ENCODE measurements around the gene ST6GALNAC2.
"Not testable (repeated sequence)": the region's sequence is repeated elsewhere in the genome, so short reads cannot be mapped to it uniquely, and the experiment has no call there.

Gene ST6GALNAC2

DNA sequence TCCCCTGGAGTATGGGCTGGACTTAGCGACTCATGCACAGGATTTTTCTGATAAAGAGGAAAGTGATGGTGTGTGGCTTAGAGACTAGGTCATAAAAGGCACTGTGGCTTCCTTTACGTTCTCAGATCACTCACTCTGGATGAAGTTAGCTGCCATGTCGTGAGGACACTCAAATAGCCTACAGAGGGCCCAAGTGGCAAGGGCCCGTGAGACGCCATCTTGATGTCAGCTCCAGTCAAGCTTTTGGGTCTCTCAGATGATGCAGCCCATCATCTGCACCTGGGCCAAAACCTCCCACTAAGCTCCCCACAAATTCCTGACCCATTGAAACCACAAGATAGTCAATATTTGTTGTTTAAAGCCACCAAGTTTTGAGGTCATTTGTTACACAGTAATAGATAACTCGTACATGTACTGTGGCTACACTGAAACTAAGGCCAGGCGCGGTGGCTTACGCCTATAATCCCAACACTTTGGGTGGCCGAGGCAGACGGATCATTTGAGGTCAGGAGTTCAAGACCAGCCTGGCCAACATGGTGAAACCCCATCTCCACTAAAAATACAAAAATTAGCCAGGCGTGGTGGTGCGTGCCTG, 14.7 kb downstream of the ST6GALNAC2 start:
- Mint-ChIP-seq H3K27ac (no peak overlapping the region), H3K9me3 (no peaks in the 10 kb centered on the region), H3K4me3 (no peak overlapping the region), H3K4me1 (no peaks in the 10 kb centered on the region), H3K27me3 (peaks cover 7% of the 10 kb centered on the region), H3K36me3 (peaks cover 4% of the 10 kb centered on the region)
- DNase-seq = no peak
- CTCF ChIA-PET = interaction anchor here (0.6 to 1.0 kb wide), 4 partner anchors 12 to 729 kb away, joined by 3 to 4 read pairs (median 3); no protein-coding TSS in a partner anchor

- H3K4me1 Mint-ChIP-seq = peaks cover 3% of the 10 kb centered on the region
- DNase-seq = no peak
- peaks cover 5% of the 10 kb centered on the region for H3K27me3 Mint-ChIP-seq
- CTCF ChIA-PET = no interaction called here
- H3K36me3 Mint-ChIP-seq = peaks cover 9% of the 10 kb centered on the region
- no peak overlapping the region for H3K4me3 Mint-ChIP-seq
- H3K27ac Mint-ChIP-seq = no peak overlapping the region
- H3K9me3 Mint-ChIP-seq = no peaks in the 10 kb centered on the region
Observed at GRCh38 chr17:76570457-76570856, 15.2 kb downstream of the ST6GALNAC2 start.

- CTCF ChIA-PET = no interaction called here
- peaks cover 5% of the 10 kb centered on the region for H3K27me3 Mint-ChIP-seq
- H3K27ac Mint-ChIP-seq = no peak overlapping the region
- DNase-seq = no peak
- H3K4me1 Mint-ChIP-seq = peaks cover 6% of the 10 kb centered on the region
- no peaks in the 10 kb centered on the region for H3K9me3 Mint-ChIP-seq
- no peak overlapping the region for H3K4me3 Mint-ChIP-seq
- H3K36me3 Mint-ChIP-seq = peaks cover 13% of the 10 kb centered on the region
Observed at GRCh38 chr17:76569607-76570279, 15.9 kb downstream of the ST6GALNAC2 start.

- no peak overlapping the region for H3K27ac Mint-ChIP-seq
Observed at GRCh38 chr17:76568811-76569221, 16.8 kb downstream of the ST6GALNAC2 start.

DNA sequence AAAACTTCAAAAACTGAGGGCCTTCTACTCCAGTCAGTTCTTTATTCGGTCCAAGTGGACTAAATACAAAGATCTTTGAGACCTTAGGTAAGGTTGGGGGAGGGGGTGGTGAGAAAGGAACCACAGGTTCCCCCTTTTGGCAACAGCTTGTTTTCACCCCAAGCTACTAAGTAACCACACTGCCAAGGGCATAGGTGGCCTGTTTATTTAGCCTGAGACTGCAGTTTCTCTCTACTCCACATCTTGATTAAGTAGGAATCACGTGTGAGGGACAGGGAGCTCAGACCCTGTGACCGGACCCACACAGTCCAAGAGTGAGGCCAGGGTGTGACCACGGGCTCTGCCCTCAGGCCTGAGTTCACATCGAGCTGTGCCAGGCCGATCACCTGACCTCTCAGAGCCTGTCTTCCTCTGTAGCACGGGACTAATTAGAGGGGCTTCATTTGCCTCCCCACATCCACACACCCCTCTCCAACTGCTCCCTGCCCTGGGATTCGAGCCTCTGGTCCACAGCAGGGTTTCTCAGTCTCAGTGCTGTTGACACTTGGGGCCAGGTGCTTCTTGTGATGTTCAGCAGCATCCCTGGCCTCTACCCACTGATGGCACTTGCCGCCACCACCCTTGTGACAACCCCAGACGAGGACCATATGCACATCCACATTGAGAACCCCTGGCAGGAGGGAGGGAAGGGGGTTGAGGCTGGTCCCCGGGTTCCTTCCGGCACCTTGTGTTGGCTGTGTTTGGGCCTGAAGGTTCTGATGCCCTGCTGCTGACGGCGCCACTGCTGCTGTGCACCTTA, 17.8 kb downstream of the ST6GALNAC2 start:
- CTCF ChIA-PET = interaction anchor here (0.7 to 3.6 kb wide), 4 partner anchors 9 to 114 kb away, joined by 3 to 15 read pairs (median 10); no protein-coding TSS in a partner anchor
- Mint-ChIP-seq H3K4me1 (peaks cover 13% of the 10 kb centered on the region), H3K27me3 (peaks cover 5% of the 10 kb centered on the region), H3K4me3 (no peak overlapping the region), H3K36me3 (peaks cover 22% of the 10 kb centered on the region), H3K9me3 (no peaks in the 10 kb centered on the region), H3K27ac (no peak overlapping the region)
- no peak for DNase-seq

More at GRCh38 chr17:76568811-76569221, 16.8 kb downstream of the ST6GALNAC2 start:
- peaks cover 15% of the 10 kb centered on the region for H3K36me3 Mint-ChIP-seq
- CTCF ChIA-PET = interaction anchor here (1.5 to 3.6 kb wide), 2 partner anchors 55 to 113 kb away, joined by 4 to 15 read pairs; no protein-coding TSS in a partner anchor
- H3K27me3 Mint-ChIP-seq = peaks cover 5% of the 10 kb centered on the region
- H3K9me3 Mint-ChIP-seq = no peaks in the 10 kb centered on the region
- no peak overlapping the region for H3K4me3 Mint-ChIP-seq
- H3K4me1 Mint-ChIP-seq = peaks cover 6% of the 10 kb centered on the region
- no peak for DNase-seq

GRCh38 chr17:76566988-76567431, 18.6 kb downstream of the ST6GALNAC2 start:
- CTCF ChIA-PET = interaction anchor here (0.7 to 3.6 kb wide), 5 partner anchors 9 to 146 kb away, joined by 3 to 15 read pairs (median 5); no protein-coding TSS in a partner anchor
- Mint-ChIP-seq H3K27ac (no peak overlapping the region), H3K4me3 (no peak overlapping the region)

DNA sequence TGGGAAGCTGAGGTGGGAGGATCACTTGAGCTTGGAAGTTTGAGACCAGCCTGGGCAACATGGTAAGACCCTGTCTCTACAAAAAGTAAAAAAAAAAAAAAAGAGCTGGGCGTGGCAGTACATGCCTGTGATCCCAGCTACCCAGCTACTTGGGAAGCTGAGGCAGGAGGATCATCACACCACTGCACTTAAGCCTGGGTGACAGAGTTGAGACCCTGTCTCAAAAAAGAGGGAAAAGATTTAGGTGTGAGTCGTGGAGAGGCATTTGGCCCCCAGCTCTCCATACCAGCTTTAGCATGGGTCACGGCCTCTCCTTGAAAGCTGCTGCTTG, 19.1 kb downstream of the ST6GALNAC2 start:
- no peak for DNase-seq
- Mint-ChIP-seq H3K27me3 (peaks cover 5% of the 10 kb centered on the region), H3K4me3 (no peak overlapping the region), H3K36me3 (peaks cover 30% of the 10 kb centered on the region), H3K27ac (no peak overlapping the region), H3K4me1 (peaks cover 20% of the 10 kb centered on the region), H3K9me3 (no peaks in the 10 kb centered on the region)
- CTCF ChIA-PET = interaction anchor here (0.9 to 3.6 kb wide), 4 partner anchors 8 to 147 kb away, joined by 3 to 15 read pairs (median 10); no protein-coding TSS in a partner anchor

More at GRCh38 chr17:76566988-76567431, 18.6 kb downstream of the ST6GALNAC2 start:
- Mint-ChIP-seq H3K9me3 (no peaks in the 10 kb centered on the region), H3K4me1 (peaks cover 16% of the 10 kb centered on the region), H3K36me3 (peaks cover 25% of the 10 kb centered on the region), H3K27me3 (peaks cover 5% of the 10 kb centered on the region)
- no peak for DNase-seq

GRCh38 chr17:76565728-76566612, 19.7 kb downstream of the ST6GALNAC2 start:
- Mint-ChIP-seq H3K4me3 (no peak overlapping the region), H3K36me3 (peaks cover 36% of the 10 kb centered on the region), H3K27me3 (peaks cover 5% of the 10 kb centered on the region), H3K27ac (no peak overlapping the region), H3K9me3 (no peaks in the 10 kb centered on the region), H3K4me1 (peaks cover 26% of the 10 kb centered on the region)
- CTCF ChIA-PET = interaction anchor here (0.9 to 3.6 kb wide), 4 partner anchors 8 to 147 kb away, joined by 3 to 15 read pairs (median 10); no protein-coding TSS in a partner anchor
- no peak for DNase-seq

GRCh38 chr17:76564991-76565727, 20.5 kb downstream of the ST6GALNAC2 start:
- H3K27me3 Mint-ChIP-seq, DNase-seq, H3K27ac Mint-ChIP-seq, H3K4me3 Mint-ChIP-seq, H3K9me3 Mint-ChIP-seq: not testable (repeated sequence)
- CTCF ChIA-PET = interaction anchor here (3.6 kb wide), 1 partner anchor 59 kb away, joined by 15 read pairs; no protein-coding TSS in a partner anchor
- peaks cover 43% of the 10 kb centered on the region for H3K36me3 Mint-ChIP-seq
- peaks cover 34% of the 10 kb centered on the region for H3K4me1 Mint-ChIP-seq

GRCh38 chr17:76563359-76563758, 22.3 kb downstream of the ST6GALNAC2 start:
- Mint-ChIP-seq H3K27ac (peak overlapping the region; percentile 37), H3K36me3 (peaks cover 50% of the 10 kb centered on the region), H3K4me1 (peaks cover 52% of the 10 kb centered on the region)
- CTCF ChIA-PET = interaction anchor here (1.7 to 7.4 kb wide), 2 partner anchors 17 to 61 kb away, joined by 4 to 61 read pairs; no protein-coding TSS in a partner anchor
- not testable (repeated sequence) for H3K9me3 Mint-ChIP-seq, DNase-seq, H3K4me3 Mint-ChIP-seq, H3K27me3 Mint-ChIP-seq

DNA sequence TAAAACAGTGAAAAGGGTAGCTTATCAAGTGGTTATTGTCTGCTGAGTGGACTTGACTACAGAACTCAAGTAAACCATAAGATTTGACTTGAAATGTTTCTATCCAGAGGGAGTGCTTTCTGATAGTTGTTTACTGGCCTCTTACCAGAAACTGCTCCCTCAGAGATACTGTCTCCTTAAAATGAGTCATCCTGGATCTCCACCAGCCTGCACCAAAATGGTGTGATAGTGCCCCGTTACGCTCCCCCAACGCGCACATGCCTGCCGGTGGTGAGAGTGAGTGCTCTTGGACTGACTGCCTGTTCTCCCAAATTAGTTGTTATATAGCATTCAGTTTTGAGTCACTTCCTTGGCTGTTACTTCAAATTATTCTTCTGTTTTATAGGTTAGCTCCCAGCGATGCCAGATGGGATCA, 22.9 kb downstream of the ST6GALNAC2 start:
- Mint-ChIP-seq H3K27me3 (no peaks in the 10 kb centered on the region), H3K36me3 (peaks cover 50% of the 10 kb centered on the region), H3K9me3 (no peaks in the 10 kb centered on the region), H3K27ac (no peak overlapping the region), H3K4me1 (peaks cover 52% of the 10 kb centered on the region), H3K4me3 (no peak overlapping the region)
- no peak for DNase-seq
- CTCF ChIA-PET = interaction anchor here (1.7 to 7.4 kb wide), 3 partner anchors 16 to 61 kb away, joined by 4 to 61 read pairs (median 4); no protein-coding TSS in a partner anchor

GRCh38 chr17:76561799-76562268, 23.8 kb downstream of the ST6GALNAC2 start:
- DNase-seq = no peak
- H3K4me1 Mint-ChIP-seq = peaks cover 58% of the 10 kb centered on the region
- peaks cover 56% of the 10 kb centered on the region for H3K36me3 Mint-ChIP-seq
- CTCF ChIA-PET = interaction anchor here (1.7 to 7.4 kb wide), 3 partner anchors 16 to 62 kb away, joined by 4 to 61 read pairs (median 4); no protein-coding TSS in a partner anchor
- no peaks in the 10 kb centered on the region for H3K27me3 Mint-ChIP-seq
- H3K9me3 Mint-ChIP-seq = no peaks in the 10 kb centered on the region
- no peak overlapping the region for H3K4me3 Mint-ChIP-seq
- H3K27ac Mint-ChIP-seq = no peak overlapping the region

Measured in activated naive CD4-positive, alpha-beta T cell treated with anti-CD3 and anti-CD28 coated beads, Interleukin-2, amount 10 ng/mL, durations not matched to agents 7 days and 5 days (primary cell).